Transverse colon (tissue), 4 donors: ENCODE results near the gene NOL8. TPM values are rescaled to one million over a fixed set of nuclear protein-coding genes. Genes with fewer than 3 reads are reported as not detected.

Experiments
- DNase-seq: peaks from one replicate; pipeline ENCODE4 v3.0.0-alpha.2; 2019
- H3K27ac ChIP-seq, 4 donors: fragments of 200-600 bp; sonication (generic); 2 replicates each; pipeline ENCODE4 v1.5.1; 2016 to 2018; ENCODE audit warnings: inconsistent platforms in 4 of 4
- H3K27me3 ChIP-seq: fragments of 200-600 bp; sonication (generic); 2 replicates; pipeline ENCODE4 v1.5.1; 2017; ENCODE audit warnings: inconsistent platforms
- H3K36me3 ChIP-seq, 4 donors: fragments of 200-600 bp; sonication (generic); 2 replicates each; pipeline ENCODE4 v1.5.1; 2017 to 2019; ENCODE audit warnings: inconsistent platforms in 4 of 4
- H3K4me1 ChIP-seq, 4 donors: fragments of 200-600 bp; sonication (generic); 2 replicates each; pipeline ENCODE4 v1.5.1; 2017 to 2020; ENCODE audit warnings: inconsistent platforms in 4 of 4
- H3K4me3 ChIP-seq, 4 donors: fragments of 200-600 bp; sonication (generic); 1 replicate in 1 of 4; 2 replicates in 3 of 4; pipeline versions ENCODE4 v1.5.1 to v1.6.1; 2017 to 2019; ENCODE audit warnings: inconsistent platforms in 4 of 4
- H3K9me3 ChIP-seq, 2 donors: fragments of 200-600 bp; sonication (generic); 2 replicates each; pipeline ENCODE4 v1.5.1; 2017 to 2019; ENCODE audit warnings: inconsistent platforms in 2 of 2
- CTCF ChIP-seq, 5 experiments: fragments of 200-600 bp in 3 of 5; fragments of 450-650 bp in 2 of 5; sonication (generic) in 3 of 5; IDR thresholded peaks; 1 replicate in 2 of 5; 2 replicates in 3 of 5; pipeline ENCODE4 v1.5.1; 2016 to 2017; ENCODE audit warnings: antibody characterized with exemption in 5 of 5, inconsistent platforms in 3 of 5, mild to moderate bottlenecking in 2 of 5, moderate library complexity in 1 of 5
- EP300 ChIP-seq: sonication (generic); formaldehyde crosslinking; IDR thresholded peaks from one replicate; pipeline ENCODE4 v1.6.1; 2017; ENCODE audit warnings: antibody characterized with exemption, low read depth
- POLR2A ChIP-seq: fragments of 450-650 bp; IDR thresholded peaks from one replicate; pipeline ENCODE4 v1.6.1; 2016; ENCODE audit warnings: antibody characterized with exemption, mild to moderate bottlenecking, moderate library complexity
- POLR2AphosphoS5 ChIP-seq, 3 donors: sonication (generic); formaldehyde crosslinking; IDR thresholded peaks; one replicate each; pipeline ENCODE4 v1.6.1; 2016; ENCODE audit warnings: antibody characterized with exemption in 3 of 3
- WGBS, 2 donors: methylation state at CpG; one replicate each; pipeline ENCODE4 v1.1.5; 2018; ENCODE audit warnings: low coverage in 1 of 2; 5-methylcytosine and 5-hydroxymethylcytosine counted together
- in situ Hi-C, 4 donors: fragments of 200-750 bp; cut with MboI; loops; one replicate each; pipeline versions ENCODE4 v1.15.0 to v1.15.1; 2017; ENCODE audit warnings: low sequenced_read_pairs in 3 of 4, low pct_ligation_motif_present in 1 of 4, low pct_unique_long_range_greater_than_20kb in 1 of 4
- intact Hi-C: fragments of 100-400 bp; cut with DNase I; formaldehyde crosslinking; loops from one replicate; pipeline ENCODE4 v1.15.1; 2023; ENCODE audit warnings: low total_unique reads
- small RNA-seq, 4 donors: library from RNA; depleted of rRNA; stranded (forward); fragments of <200 nt; gene quantifications; one replicate each; pipeline ENCODE3, GENCODE V24; 2016
- total RNA-seq, 4 donors: library from RNA; depleted of rRNA; stranded (reverse); fragments of >200 nt; gene quantifications; one replicate each; pipeline ENCODE4 v1.1.0, GENCODE V29; 2016

Gene NOL8
- total RNA-seq, 4 donors from 2014 or later: 17.6 to 86.2 (median 24.3) TPM

- WGBS, 2 donors: 49% methylated on average over 2 of the region's 2 CpGs; no CpG with 5 or more reads in 1 of the 2 donors
- in situ Hi-C loops: no loop called here
- Histone ChIP-seq H3K4me1 (no peaks in the 10 kb centered on the region), H3K36me3 (peaks cover 0 to 92% (median 42%) of the 10 kb centered on the region in 4 donors), H3K27me3 (no peaks in the 10 kb centered on the region), H3K9me3 (no peaks in the 10 kb centered on the region), H3K4me3 (no peak overlapping the region), H3K27ac (no peak overlapping the region)
- DNase-seq: peak; percentile 16
- TF ChIP-seq EP300 (no peak), CTCF (IDR thresholded peaks at IDR 0.05) (no peak), POLR2AphosphoS5 (IDR thresholded peaks at IDR 0.05) (no peak), POLR2A (no peak)
- intact Hi-C loops: no loop called here
Observed at GRCh38 chr9:92257327-92257726, 67.8 kb downstream of the NOL8 start.

- in situ Hi-C loops (no loop called here), intact Hi-C loops (no loop called here)
- no peak for DNase-seq
- Histone ChIP-seq H3K27me3 (no peaks in the 10 kb centered on the region), H3K4me1 (no peaks in the 10 kb centered on the region), H3K9me3 (no peaks in the 10 kb centered on the region), H3K36me3 (peaks cover 0 to 84% (median 40%) of the 10 kb centered on the region in 4 donors), H3K27ac (no peak overlapping the region), H3K4me3 (no peak overlapping the region)
- TF ChIP-seq POLR2AphosphoS5 (IDR thresholded peaks at IDR 0.05): no peak
- no peak for TF ChIP-seq EP300
- no peak for TF ChIP-seq CTCF (IDR thresholded peaks at IDR 0.05)
- WGBS, 2 donors: 81 to 86% methylated on average over 4 to 17 of the region's 19 CpGs
Observed at GRCh38 chr9:92254381-92255337, 70.5 kb downstream of the NOL8 start.

- TF ChIP-seq CTCF (IDR thresholded peaks at IDR 0.05): no peak
- TF ChIP-seq POLR2AphosphoS5 (IDR thresholded peaks at IDR 0.05): no peak
- TF ChIP-seq EP300: no peak
- no peak for TF ChIP-seq POLR2A
- no peak for DNase-seq
- H3K36me3 ChIP-seq: peaks cover 0 to 84% (median 35%) of the 10 kb centered on the region in 4 donors
- H3K4me3 ChIP-seq: no peak overlapping the region
- no peaks in the 10 kb centered on the region for H3K27me3 ChIP-seq
- H3K27ac ChIP-seq: no peak overlapping the region
- H3K9me3 ChIP-seq: no peaks in the 10 kb centered on the region
- in situ Hi-C loops (no loop called here), intact Hi-C loops (no loop called here)
- 58 to 74% methylated on average over 2 to 4 of the region's 4 CpGs for WGBS, 2 donors
- no peaks in the 10 kb centered on the region for H3K4me1 ChIP-seq
Observed at GRCh38 chr9:92253656-92254055, 71.5 kb downstream of the NOL8 start.

GRCh38 chr9:92247981-92248380 lies 77.2 kb downstream of the NOL8 start:
- WGBS, 2 donors: 87 to 100% methylated on average over 3 of the region's 3 CpGs
- no peak for TF ChIP-seq POLR2A
- no peak for TF ChIP-seq CTCF (IDR thresholded peaks at IDR 0.05)
- no peak for TF ChIP-seq POLR2AphosphoS5 (IDR thresholded peaks at IDR 0.05)
- no peak for TF ChIP-seq EP300
- Histone ChIP-seq H3K4me1 (no peaks in the 10 kb centered on the region), H3K36me3 (peaks cover 0 to 68% (median 27%) of the 10 kb centered on the region in 4 donors), H3K27ac (no peak overlapping the region), H3K4me3 (no peak overlapping the region), H3K9me3 (no peaks in the 10 kb centered on the region), H3K27me3 (no peaks in the 10 kb centered on the region)
- in situ Hi-C loops (loop anchor here in 1 of 4 donors (25.0 kb wide), 1 partner anchor 111 kb away; no protein-coding TSS in a partner anchor), intact Hi-C loops (no loop called here)
- no peak for DNase-seq

Small RNAs within 50 kb of the gene (small RNA-seq; reads per million reads assigned to genes)
- gene MIR3651 (0 reads per million in 4 donors), gene SNORA84 (1.5 to 7.2 (median 2.7) reads per million in 4 donors)

Other genes starting within 250 kb of the NOL8 start
- gene SPTLC1, start 209.9 kb downstream of the NOL8 start, total RNA-seq: 100 to 1,000 TPM in 3 of 4 donors, 10 to 100 TPM in 1; 36.7 to 160 (median 112) TPM
- 10 to 100 TPM; 25.4 to 70.7 (median 48.0) TPM for gene IARS1, start 31.7 kb downstream of the NOL8 start, total RNA-seq
- 1 to 10 TPM in 3 of 4 donors, under 1 TPM in 1; 0.37 to 7.1 (median 3.2) TPM for gene CENPP, start 603 bp upstream of the NOL8 start, total RNA-seq
- 10 to 100 TPM in 1 of 4 donors, 1 to 10 TPM in 3; 7.2 to 18.7 (median 7.7) TPM for gene OGN, start 79.2 kb upstream of the NOL8 start, total RNA-seq
- 1 to 10 TPM in 2 of 4 donors, under 1 TPM in 1, not detected in 1; 0.80 to 6.7 (median 2.2) TPM for gene OMD, start 99.1 kb upstream of the NOL8 start, total RNA-seq
- 100 to 1,000 TPM in 1 of 4 donors, 1 to 10 TPM in 3; 1.5 to 102 (median 3.9) TPM for gene ASPN, start 157.2 kb upstream of the NOL8 start, total RNA-seq
- 1 to 10 TPM in 3 of 4 donors, under 1 TPM in 1; 0.37 to 7.2 (median 3.1) TPM for gene ECM2, start 210.6 kb upstream of the NOL8 start, total RNA-seq